Brain microvascular endothelial cell (primary cell): ENCODE measurements around the gene PARP1.
"Not testable (repeated sequence)": the region's sequence is repeated elsewhere in the genome, so short reads cannot be mapped to it uniquely, and the experiment has no call there.

Experiments
- DNase-seq: peaks from one replicate; pipeline ENCODE4 v3.0.0-alpha.2; 2020
- H3K27ac ChIP-seq: fragments of 250-450 bp; sonication (Bioruptor Pico); 2 replicates; pipeline ENCODE4 v1.5.1; 2020; ENCODE audit warnings: mild to moderate bottlenecking, moderate library complexity
- H3K27me3 ChIP-seq: fragments of 250-450 bp; sonication (Bioruptor Pico); replicated peaks from 2 replicates; pipeline ENCODE4 v1.5.1; 2020; ENCODE audit warnings: mild to moderate bottlenecking
- H3K36me3 ChIP-seq: fragments of 250-450 bp; sonication (Bioruptor Pico); replicated peaks from 2 replicates; pipeline ENCODE4 v1.5.1; 2020; ENCODE audit warnings: mild to moderate bottlenecking
- H3K4me3 ChIP-seq: 2 replicates; pipeline ENCODE4 v1.5.1; 2011; ENCODE audit warnings: low read depth, mild to moderate bottlenecking, control low read depth, low read length, moderate library complexity
- CTCF ChIP-seq: IDR thresholded peaks from 2 replicates; pipeline ENCODE4 v1.5.1; 2011; ENCODE audit warnings: low read depth, mild to moderate bottlenecking, moderate library complexity, low read length, control low read depth, inconsistent platforms; ENCODE audit errors: missing control alignments
- in situ Hi-C: cut with HindIII; loops from 2 replicates; pipeline ENCODE4 v1.10.0; 2017; ENCODE audit warnings: low sequenced_read_pairs, low pct_ligation_motif_present

Gene PARP1

GRCh38 chr1:226433341-226433720, 25.4 kb upstream of the PARP1 start:
- Histone ChIP-seq H3K27ac (no peak overlapping the region), H3K27me3 (no peaks in the 10 kb centered on the region), H3K36me3 (no peaks in the 10 kb centered on the region), H3K4me3 (no peak overlapping the region)
- in situ Hi-C loops = no loop called here
- TF ChIP-seq CTCF = no peak
- no peak for DNase-seq

GRCh38 chr1:226432586-226433340, 24.9 kb upstream of the PARP1 start:
- no peak for TF ChIP-seq CTCF
- Histone ChIP-seq H3K27ac (no peak overlapping the region), H3K36me3 (no peaks in the 10 kb centered on the region), H3K4me3 (no peak overlapping the region), H3K27me3 (no peaks in the 10 kb centered on the region)
- in situ Hi-C loops = no loop called here
- no peak for DNase-seq

- H3K4me3 ChIP-seq, in situ Hi-C loops, H3K27me3 ChIP-seq, DNase-seq, H3K27ac ChIP-seq, H3K36me3 ChIP-seq: not testable (repeated sequence)
Measured at GRCh38 chr1:226431898-226432297, 24.0 kb upstream of the PARP1 start.

GRCh38 chr1:226429858-226430715, 22.2 kb upstream of the PARP1 start:
- Histone ChIP-seq H3K36me3 (no peaks in the 10 kb centered on the region), H3K27me3 (no peaks in the 10 kb centered on the region), H3K27ac (no peak overlapping the region), H3K4me3 (no peak overlapping the region)
- no peak for TF ChIP-seq CTCF
- DNase-seq = no peak
- in situ Hi-C loops = no loop called here

GRCh38 chr1:226428791-226429461, 21.0 kb upstream of the PARP1 start:
- TF ChIP-seq CTCF = no peak
- Histone ChIP-seq H3K36me3 (no peaks in the 10 kb centered on the region), H3K4me3 (no peak overlapping the region), H3K27ac (no peak overlapping the region), H3K27me3 (no peaks in the 10 kb centered on the region)
- DNase-seq = no peak
- in situ Hi-C loops = no loop called here

- Histone ChIP-seq H3K36me3 (no peaks in the 10 kb centered on the region), H3K4me3 (no peak overlapping the region), H3K27ac (no peak overlapping the region), H3K27me3 (no peaks in the 10 kb centered on the region)
- in situ Hi-C loops = no loop called here
- TF ChIP-seq CTCF = no peak
- DNase-seq = no peak
Measured at GRCh38 chr1:226428348-226428747, 20.5 kb upstream of the PARP1 start.
